Liver (tissue), 9 donors: ENCODE results near the gene PVRIG. TPM values are rescaled to one million over a fixed set of nuclear protein-coding genes. Genes with fewer than 3 reads are reported as not detected.

Experiments used
- DNase-seq: peaks from one replicate; pipeline ENCODE4 v3.0.0-alpha.2; 2017; ENCODE audit warnings: low spot score
- H3K27ac ChIP-seq, 2 donors: one replicate each; pipeline ENCODE4 v1.7.0; 2013; ENCODE audit warnings: inconsistent platforms in 2 of 2, low read length in 2 of 2, control low read depth in 1 of 2, low read depth in 1 of 2, mild to moderate bottlenecking in 1 of 2
- H3K27me3 ChIP-seq, 4 donors: one replicate each; pipeline versions ENCODE4 v1.6.1 to v1.7.0; 2013; ENCODE audit warnings: low read length in 3 of 4, inconsistent platforms in 1 of 4, mild to moderate bottlenecking in 1 of 4, moderate library complexity in 1 of 4; ENCODE audit not compliant: control insufficient read depth in 4 of 4, insufficient read depth in 4 of 4
- H3K36me3 ChIP-seq, 4 donors: one replicate each; pipeline versions ENCODE4 v1.6.1 to v1.7.0; 2013; ENCODE audit warnings: low read length in 3 of 4, mild to moderate bottlenecking in 3 of 4, low read depth in 1 of 4, moderate library complexity in 1 of 4; ENCODE audit not compliant: control insufficient read depth in 4 of 4, insufficient read depth in 3 of 4
- H3K4me1 ChIP-seq, 4 donors: one replicate each; pipeline versions ENCODE4 v1.6.1 to v1.7.0; 2013; ENCODE audit warnings: low read length in 3 of 4, mild to moderate bottlenecking in 3 of 4, moderate library complexity in 1 of 4; ENCODE audit not compliant: control insufficient read depth in 4 of 4, insufficient read depth in 4 of 4
- H3K4me3 ChIP-seq, 3 donors: one replicate each; pipeline versions ENCODE4 v1.6.1 to v1.7.0; 2013; ENCODE audit warnings: low read length in 3 of 3, control low read depth in 1 of 3, low read depth in 1 of 3, mild to moderate bottlenecking in 1 of 3
- H3K9ac ChIP-seq, 2 donors: one replicate each; pipeline ENCODE4 v1.7.0; 2013; ENCODE audit warnings: low read length in 2 of 2, mild to moderate bottlenecking in 2 of 2, moderate library complexity in 2 of 2, control low read depth in 1 of 2, low read depth in 1 of 2
- H3K9me3 ChIP-seq, 4 donors: one replicate each; pipeline versions ENCODE4 v1.6.1 to v1.7.0; 2013; ENCODE audit warnings: low read length in 3 of 4; ENCODE audit not compliant: control insufficient read depth in 4 of 4
- EGR1 ChIP-seq, 2 donors: IDR thresholded peaks; 2 replicates each; pipeline ENCODE4 v1.6.1; 2016 to 2018; ENCODE audit warnings: antibody characterized with exemption in 2 of 2, low read depth in 2 of 2
- FOXA1 ChIP-seq: IDR thresholded peaks from 2 replicates; pipeline ENCODE4 v1.6.1; 2016; ENCODE audit warnings: antibody characterized with exemption
- FOXA2 ChIP-seq: IDR thresholded peaks from 2 replicates; pipeline ENCODE4 v1.6.1; 2016; ENCODE audit warnings: antibody characterized with exemption
- GABPA ChIP-seq, 2 donors: IDR thresholded peaks in 1 of 2; conservative IDR thresholded peaks in 1 of 2; 2 replicates each; pipeline ENCODE4 v1.6.1; 2016; ENCODE audit warnings: antibody characterized with exemption in 2 of 2, mild to moderate bottlenecking in 1 of 2, moderate library complexity in 1 of 2
- HNF4A ChIP-seq, 2 donors: conservative IDR thresholded peaks; 2 replicates each; pipeline ENCODE4 v1.6.1; 2016; ENCODE audit warnings: antibody characterized with exemption in 2 of 2, mild to moderate bottlenecking in 2 of 2
- HNF4G ChIP-seq: IDR thresholded peaks from 2 replicates; pipeline ENCODE4 v1.6.1; 2016; ENCODE audit warnings: antibody characterized with exemption
- JUND ChIP-seq, 2 donors: IDR thresholded peaks; 2 replicates each; pipeline ENCODE4 v1.6.1; 2016; ENCODE audit warnings: antibody characterized with exemption in 2 of 2
- NR2F2 ChIP-seq: IDR thresholded peaks from 2 replicates; pipeline ENCODE4 v1.6.1; 2016; ENCODE audit warnings: antibody characterized with exemption
- RAD21 ChIP-seq, 2 donors: IDR thresholded peaks; 2 replicates each; pipeline ENCODE4 v1.6.1; 2016; ENCODE audit warnings: antibody characterized with exemption in 2 of 2, mild to moderate bottlenecking in 2 of 2
- RXRA ChIP-seq, 2 donors: IDR thresholded peaks; 2 replicates each; pipeline ENCODE4 v1.6.1; 2017 to 2018; ENCODE audit warnings: antibody characterized with exemption in 2 of 2, mild to moderate bottlenecking in 1 of 2
- SP1 ChIP-seq: IDR thresholded peaks from 2 replicates; pipeline ENCODE4 v1.6.1; 2018; ENCODE audit warnings: antibody characterized with exemption, mild to moderate bottlenecking
- YY1 ChIP-seq: IDR thresholded peaks from 2 replicates; pipeline ENCODE4 v1.6.1; 2016; ENCODE audit warnings: antibody characterized with exemption, mild to moderate bottlenecking
- WGBS: extraction: QIAGEN DNeasy Blood & Tissue Kit; methylation state at CpG from one replicate; pipeline ENCODE4 v1.1.7; 2013; 5-methylcytosine and 5-hydroxymethylcytosine counted together
- polyA plus RNA-seq, 2 donors: library from polyadenylated mRNA; stranded (reverse) in 1 of 2; unstranded in 1 of 2; fragments of 200-250 nt in 1 of 2; fragments of >200 nt in 1 of 2; fragmentation: Nextera tagmentation in 1 of 2; extraction: Ambion mirVana in 1 of 2; gene quantifications; one replicate each; pipeline versions ENCODE4 v1.2.1 to v1.2.3, GENCODE V29; 2013 to 2015
- total RNA-seq, 2 donors: library from RNA; depleted of rRNA; stranded (reverse); fragments of >200 nt; gene quantifications; one replicate each; pipeline ENCODE4 v1.2.3, GENCODE V29; 2014
- TF ChIP-seq, protein P1 (sequence below): IDR thresholded peaks from 2 replicates; pipeline ENCODE4 v1.6.1; 2016; ENCODE audit warnings: antibody characterized with exemption
- TF ChIP-seq, protein P2 (sequence below): IDR thresholded peaks from 2 replicates; pipeline ENCODE4 v1.6.1; 2016; ENCODE audit warnings: antibody characterized with exemption
- TF ChIP-seq, protein P3 (sequence below): IDR thresholded peaks from 2 replicates; pipeline ENCODE4 v1.6.1; 2016; ENCODE audit warnings: antibody characterized with exemption, mild to moderate bottlenecking
- donor health status: healthy.
- donor health status: healthy.
- donor health status: healthy.
- donor health status: healthy.
- donor health status: healthy.

PVRIG gene
- total and polyA plus RNA-seq, 4 donors, result 0.37 to 0.81 (median 0.58) TPM

DNA sequence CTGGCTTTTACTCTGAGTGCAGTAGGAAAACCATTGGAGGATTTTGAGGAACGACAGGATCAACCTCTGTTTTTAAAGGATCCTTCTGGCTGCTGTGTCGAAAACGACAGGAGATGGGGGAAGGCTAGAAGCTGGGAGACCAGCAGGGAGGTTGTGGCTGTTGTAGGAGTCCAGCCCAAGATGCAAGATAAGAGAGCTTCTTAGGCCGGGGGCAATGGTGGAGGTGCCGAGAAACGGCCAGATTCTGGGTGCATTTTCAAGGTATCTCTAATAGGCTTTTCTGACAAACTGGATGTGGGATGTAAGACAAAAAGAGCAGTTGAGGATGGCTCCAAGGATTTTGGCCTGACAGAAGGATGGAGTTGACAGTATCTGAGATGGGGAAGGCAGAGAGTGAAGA, 10.3 kb upstream of the PVRIG start:
- H3K27me3 ChIP-seq, result no peaks in the 10 kb centered on the region
- peaks cover 9 to 31% (median 27%) of the 10 kb centered on the region in 4 donors for H3K4me1 ChIP-seq
- H3K36me3 ChIP-seq, result no peaks in the 10 kb centered on the region
- DNase-seq, result no peak
- no peak for TF ChIP-seq FOXA2
- no peak for TF ChIP-seq RXRA (IDR thresholded peaks at IDR 0.05)
- no peak for TF ChIP-seq YY1
- TF ChIP-seq GABPA (IDR thresholded peaks at IDR 0.05 in 1 of 2, conservative IDR thresholded peaks at IDR 0.05 in 1 of 2), result no peak
- no peak for TF ChIP-seq NR2F2
- TF ChIP-seq, protein P1, sequence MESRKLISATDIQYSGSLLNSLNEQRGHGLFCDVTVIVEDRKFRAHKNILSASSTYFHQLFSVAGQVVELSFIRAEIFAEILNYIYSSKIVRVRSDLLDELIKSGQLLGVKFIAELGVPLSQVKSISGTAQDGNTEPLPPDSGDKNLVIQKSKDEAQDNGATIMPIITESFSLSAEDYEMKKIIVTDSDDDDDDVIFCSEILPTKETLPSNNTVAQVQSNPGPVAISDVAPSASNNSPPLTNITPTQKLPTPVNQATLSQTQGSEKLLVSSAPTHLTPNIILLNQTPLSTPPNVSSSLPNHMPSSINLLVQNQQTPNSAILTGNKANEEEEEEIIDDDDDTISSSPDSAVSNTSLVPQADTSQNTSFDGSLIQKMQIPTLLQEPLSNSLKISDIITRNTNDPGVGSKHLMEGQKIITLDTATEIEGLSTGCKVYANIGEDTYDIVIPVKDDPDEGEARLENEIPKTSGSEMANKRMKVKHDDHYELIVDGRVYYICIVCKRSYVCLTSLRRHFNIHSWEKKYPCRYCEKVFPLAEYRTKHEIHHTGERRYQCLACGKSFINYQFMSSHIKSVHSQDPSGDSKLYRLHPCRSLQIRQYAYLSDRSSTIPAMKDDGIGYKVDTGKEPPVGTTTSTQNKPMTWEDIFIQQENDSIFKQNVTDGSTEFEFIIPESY, result no peak
- TF ChIP-seq, protein P2, sequence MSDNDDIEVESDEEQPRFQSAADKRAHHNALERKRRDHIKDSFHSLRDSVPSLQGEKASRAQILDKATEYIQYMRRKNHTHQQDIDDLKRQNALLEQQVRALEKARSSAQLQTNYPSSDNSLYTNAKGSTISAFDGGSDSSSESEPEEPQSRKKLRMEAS, result no peak
- no peak for TF ChIP-seq FOXA1
- TF ChIP-seq HNF4A (conservative IDR thresholded peaks at IDR 0.05), result no peak
- TF ChIP-seq, protein P3, sequence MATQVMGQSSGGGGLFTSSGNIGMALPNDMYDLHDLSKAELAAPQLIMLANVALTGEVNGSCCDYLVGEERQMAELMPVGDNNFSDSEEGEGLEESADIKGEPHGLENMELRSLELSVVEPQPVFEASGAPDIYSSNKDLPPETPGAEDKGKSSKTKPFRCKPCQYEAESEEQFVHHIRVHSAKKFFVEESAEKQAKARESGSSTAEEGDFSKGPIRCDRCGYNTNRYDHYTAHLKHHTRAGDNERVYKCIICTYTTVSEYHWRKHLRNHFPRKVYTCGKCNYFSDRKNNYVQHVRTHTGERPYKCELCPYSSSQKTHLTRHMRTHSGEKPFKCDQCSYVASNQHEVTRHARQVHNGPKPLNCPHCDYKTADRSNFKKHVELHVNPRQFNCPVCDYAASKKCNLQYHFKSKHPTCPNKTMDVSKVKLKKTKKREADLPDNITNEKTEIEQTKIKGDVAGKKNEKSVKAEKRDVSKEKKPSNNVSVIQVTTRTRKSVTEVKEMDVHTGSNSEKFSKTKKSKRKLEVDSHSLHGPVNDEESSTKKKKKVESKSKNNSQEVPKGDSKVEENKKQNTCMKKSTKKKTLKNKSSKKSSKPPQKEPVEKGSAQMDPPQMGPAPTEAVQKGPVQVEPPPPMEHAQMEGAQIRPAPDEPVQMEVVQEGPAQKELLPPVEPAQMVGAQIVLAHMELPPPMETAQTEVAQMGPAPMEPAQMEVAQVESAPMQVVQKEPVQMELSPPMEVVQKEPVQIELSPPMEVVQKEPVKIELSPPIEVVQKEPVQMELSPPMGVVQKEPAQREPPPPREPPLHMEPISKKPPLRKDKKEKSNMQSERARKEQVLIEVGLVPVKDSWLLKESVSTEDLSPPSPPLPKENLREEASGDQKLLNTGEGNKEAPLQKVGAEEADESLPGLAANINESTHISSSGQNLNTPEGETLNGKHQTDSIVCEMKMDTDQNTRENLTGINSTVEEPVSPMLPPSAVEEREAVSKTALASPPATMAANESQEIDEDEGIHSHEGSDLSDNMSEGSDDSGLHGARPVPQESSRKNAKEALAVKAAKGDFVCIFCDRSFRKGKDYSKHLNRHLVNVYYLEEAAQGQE, result no peak
- no peak for TF ChIP-seq SP1
- no peak for TF ChIP-seq RAD21 (IDR thresholded peaks at IDR 0.05)
- TF ChIP-seq HNF4G, result no peak
- TF ChIP-seq EGR1 (IDR thresholded peaks at IDR 0.05; ENCODE audit: low read depth in 2 of 2), result no peak
- TF ChIP-seq JUND (IDR thresholded peaks at IDR 0.05), result no peak
- 88% methylated on average over 6 of the region's 6 CpGs for WGBS
- no peak overlapping the region for H3K4me3 ChIP-seq
- H3K9me3 ChIP-seq, result no peaks in the 10 kb centered on the region
- no peak overlapping the region for H3K9ac ChIP-seq
- no peak overlapping the region for H3K27ac ChIP-seq

DNA sequence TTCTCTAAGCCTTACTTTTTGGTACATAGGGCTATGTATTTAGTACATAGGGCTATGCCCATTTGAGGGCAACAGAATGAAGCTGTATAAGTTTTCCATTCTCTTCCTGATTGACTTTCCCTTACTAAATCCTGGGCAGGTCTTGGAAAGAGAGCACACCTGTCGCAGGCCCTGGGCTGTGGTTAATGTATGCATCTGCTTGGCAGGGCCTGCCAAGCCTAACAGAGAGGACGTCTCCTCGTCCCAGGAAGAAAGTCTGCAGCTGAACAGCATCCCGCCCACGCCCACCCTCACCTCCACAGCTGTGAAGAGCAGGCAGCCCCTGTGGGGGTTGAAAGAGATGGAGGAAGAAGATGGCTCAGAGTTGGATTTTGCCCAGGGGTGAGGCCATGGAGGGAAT, 8.9 kb upstream of the PVRIG start:
- 89% methylated on average over 5 of the region's 5 CpGs for WGBS
- TF ChIP-seq, protein P2, result no peak
- TF ChIP-seq YY1 (no peak), RAD21 (IDR thresholded peaks at IDR 0.05) (no peak)
- H3K4me1 ChIP-seq, result peaks cover 9 to 35% (median 28%) of the 10 kb centered on the region in 4 donors
- no peak overlapping the region for H3K27ac ChIP-seq
- no peaks in the 10 kb centered on the region for H3K9me3 ChIP-seq
- H3K36me3 ChIP-seq, result no peaks in the 10 kb centered on the region
- H3K27me3 ChIP-seq, result no peaks in the 10 kb centered on the region
- no peak overlapping the region for H3K9ac ChIP-seq
- no peak overlapping the region for H3K4me3 ChIP-seq
- no peak for DNase-seq
